Measurements from ENCODE around the gene ADARB2.

Gene ADARB2

DNA sequence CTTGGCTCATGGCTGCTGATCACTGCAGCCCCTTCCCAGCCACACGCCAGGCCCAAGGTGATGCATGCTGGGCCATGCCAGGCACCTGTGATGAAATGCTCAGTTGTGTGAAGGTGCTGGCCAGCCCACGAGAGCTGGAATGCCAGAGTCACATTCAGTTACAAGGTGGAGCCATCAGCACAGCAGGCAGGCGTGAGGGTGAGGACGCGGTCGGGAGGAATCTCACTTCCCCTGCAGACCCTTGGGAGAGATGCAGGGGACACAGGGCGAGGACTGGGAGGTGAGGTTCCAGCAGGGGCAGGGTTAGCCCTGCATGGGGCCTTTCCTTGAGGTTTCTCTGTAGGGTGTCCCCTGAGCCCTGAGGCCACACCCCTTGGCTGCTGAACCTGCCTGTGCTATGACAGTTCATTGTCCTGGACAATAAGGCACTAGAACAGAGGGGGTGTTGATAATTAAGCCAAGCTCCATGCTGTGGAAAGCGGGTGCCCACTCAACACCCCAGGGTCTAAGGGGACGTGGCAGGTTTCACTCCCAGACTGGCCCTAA is 82.4 kb downstream of the ADARB2 start:
- in situ Hi-C loops (cut with MboI; ENCODE audit: low sequenced_read_pairs, unreplicated experiment), result no loop called here
- no peak for DNase-seq (ENCODE audit: low spot score)
- TF ChIP-seq, protein P1, sequence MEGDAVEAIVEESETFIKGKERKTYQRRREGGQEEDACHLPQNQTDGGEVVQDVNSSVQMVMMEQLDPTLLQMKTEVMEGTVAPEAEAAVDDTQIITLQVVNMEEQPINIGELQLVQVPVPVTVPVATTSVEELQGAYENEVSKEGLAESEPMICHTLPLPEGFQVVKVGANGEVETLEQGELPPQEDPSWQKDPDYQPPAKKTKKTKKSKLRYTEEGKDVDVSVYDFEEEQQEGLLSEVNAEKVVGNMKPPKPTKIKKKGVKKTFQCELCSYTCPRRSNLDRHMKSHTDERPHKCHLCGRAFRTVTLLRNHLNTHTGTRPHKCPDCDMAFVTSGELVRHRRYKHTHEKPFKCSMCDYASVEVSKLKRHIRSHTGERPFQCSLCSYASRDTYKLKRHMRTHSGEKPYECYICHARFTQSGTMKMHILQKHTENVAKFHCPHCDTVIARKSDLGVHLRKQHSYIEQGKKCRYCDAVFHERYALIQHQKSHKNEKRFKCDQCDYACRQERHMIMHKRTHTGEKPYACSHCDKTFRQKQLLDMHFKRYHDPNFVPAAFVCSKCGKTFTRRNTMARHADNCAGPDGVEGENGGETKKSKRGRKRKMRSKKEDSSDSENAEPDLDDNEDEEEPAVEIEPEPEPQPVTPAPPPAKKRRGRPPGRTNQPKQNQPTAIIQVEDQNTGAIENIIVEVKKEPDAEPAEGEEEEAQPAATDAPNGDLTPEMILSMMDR (IDR thresholded peaks at IDR 0.05; ENCODE audit: borderline replicate concordance, control extremely low read depth, extremely low read depth, insufficient read depth, missing control alignments), result no peak

DNA sequence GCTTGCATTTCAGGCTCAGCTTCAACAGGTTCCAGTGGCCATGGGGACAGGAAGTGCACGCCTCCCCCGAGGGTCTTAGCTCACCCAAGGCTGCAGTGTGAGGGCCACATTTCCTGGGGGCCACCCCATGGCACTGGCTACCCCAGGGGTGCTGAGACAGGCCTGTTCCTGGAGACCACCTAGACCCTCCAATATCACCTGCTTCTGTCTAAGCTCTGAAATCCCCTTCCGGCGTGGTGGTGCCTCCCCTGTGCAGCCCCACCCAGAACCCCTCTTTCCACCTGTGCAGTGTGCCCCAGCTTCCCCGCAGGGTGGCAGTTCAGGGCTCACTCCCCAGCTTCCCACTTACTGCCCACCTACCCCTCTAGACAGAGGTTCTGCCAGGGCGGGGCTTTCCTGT is 83.1 kb downstream of the ADARB2 start:
- TF ChIP-seq, protein P1 (IDR thresholded peaks at IDR 0.05; ENCODE audit: borderline replicate concordance, control extremely low read depth, extremely low read depth, insufficient read depth, missing control alignments), result no peak
- no peak for DNase-seq (ENCODE audit: low spot score)
- in situ Hi-C loops (cut with MboI; ENCODE audit: low sequenced_read_pairs, unreplicated experiment), result no loop called here

DNA sequence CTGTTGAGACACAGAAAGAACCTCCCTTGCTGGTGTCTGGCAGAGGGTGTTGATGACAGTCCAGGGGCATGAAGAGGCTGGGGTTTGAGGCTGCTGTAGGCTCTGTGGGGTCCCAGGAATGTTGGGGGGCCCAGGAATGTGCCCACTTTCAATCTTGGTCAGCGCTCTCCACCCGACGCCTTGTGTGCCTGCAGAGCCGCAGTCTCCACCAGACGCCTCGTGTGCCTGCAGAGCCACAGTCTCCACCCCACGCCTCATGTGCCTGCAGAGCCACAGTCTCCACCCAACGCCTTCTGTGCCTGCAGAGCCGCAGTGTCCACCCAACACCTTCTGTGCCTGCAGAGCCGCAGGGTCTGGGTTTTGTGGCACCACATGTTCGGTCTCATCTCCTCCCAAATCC is 84.0 kb downstream of the ADARB2 start:
- DNase-seq (ENCODE audit: low spot score), result no peak
- TF ChIP-seq, protein P1 (IDR thresholded peaks at IDR 0.05; ENCODE audit: borderline replicate concordance, control extremely low read depth, extremely low read depth, insufficient read depth, missing control alignments), result no peak
- in situ Hi-C loops (cut with MboI; ENCODE audit: low sequenced_read_pairs, unreplicated experiment), result no loop called here

DNA sequence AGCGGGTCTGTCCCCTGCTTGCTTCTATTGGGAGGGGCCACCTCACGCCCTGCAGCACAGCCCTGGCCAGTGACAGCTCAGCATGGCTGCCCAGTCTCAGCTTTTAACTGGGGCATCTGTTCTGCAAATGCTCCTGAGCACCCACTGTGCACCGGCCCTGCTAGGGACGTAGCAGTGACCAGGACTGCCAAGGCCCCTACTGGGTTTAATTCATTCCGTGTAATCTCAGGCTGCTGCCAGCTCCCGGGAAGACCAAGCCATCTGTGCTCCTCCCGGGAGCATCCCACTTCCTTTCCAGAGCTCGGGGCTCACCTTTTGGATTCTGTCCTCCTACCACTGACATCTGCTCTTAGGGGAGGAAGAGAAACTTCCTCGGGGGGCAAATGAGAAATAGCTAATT is 85.2 kb downstream of the ADARB2 start:
- in situ Hi-C loops (cut with MboI; ENCODE audit: low sequenced_read_pairs, unreplicated experiment), result no loop called here
- DNase-seq (ENCODE audit: low spot score), result no peak
- TF ChIP-seq, protein P1 (IDR thresholded peaks at IDR 0.05; ENCODE audit: borderline replicate concordance, control extremely low read depth, extremely low read depth, insufficient read depth, missing control alignments), result no peak

DNA sequence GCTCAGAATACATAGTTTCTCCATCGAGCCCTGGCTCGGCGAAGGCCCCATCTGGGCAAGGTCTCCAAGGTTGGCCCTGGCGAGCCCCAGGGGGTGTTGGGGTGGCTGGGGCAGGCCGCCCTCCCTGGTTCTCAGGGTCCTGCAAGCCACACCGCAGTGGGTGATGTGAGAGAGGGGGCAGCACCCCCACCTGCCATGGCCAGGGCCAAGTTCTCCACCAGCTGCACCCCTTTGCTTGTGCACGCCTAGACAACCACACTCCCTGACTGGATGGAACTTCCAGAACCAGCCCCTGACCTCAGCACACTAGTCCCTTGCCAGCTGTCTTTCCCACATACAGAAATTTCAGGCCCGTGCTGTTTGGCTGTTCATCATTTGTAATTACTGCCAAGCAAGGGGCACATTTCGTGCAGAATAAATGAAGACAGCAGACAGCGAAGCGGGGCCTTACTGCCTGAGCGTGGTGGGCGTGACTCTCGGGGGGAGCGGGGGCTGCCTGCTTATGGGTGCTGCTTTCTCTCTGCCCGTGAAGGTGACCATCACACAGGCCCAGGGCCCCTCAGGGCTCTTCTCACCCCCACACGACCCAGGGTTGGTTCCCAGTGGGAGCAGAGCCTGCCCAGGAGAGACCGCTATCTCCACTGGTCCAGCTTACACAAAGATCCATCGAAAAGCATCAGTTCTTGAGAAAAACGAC is 85.9 kb downstream of the ADARB2 start:
- in situ Hi-C loops (cut with MboI; ENCODE audit: low sequenced_read_pairs, unreplicated experiment), result no loop called here
- DNase-seq (ENCODE audit: low spot score), result no peak
- TF ChIP-seq, protein P1 (IDR thresholded peaks at IDR 0.05; ENCODE audit: borderline replicate concordance, control extremely low read depth, extremely low read depth, insufficient read depth, missing control alignments), result no peak

DNA sequence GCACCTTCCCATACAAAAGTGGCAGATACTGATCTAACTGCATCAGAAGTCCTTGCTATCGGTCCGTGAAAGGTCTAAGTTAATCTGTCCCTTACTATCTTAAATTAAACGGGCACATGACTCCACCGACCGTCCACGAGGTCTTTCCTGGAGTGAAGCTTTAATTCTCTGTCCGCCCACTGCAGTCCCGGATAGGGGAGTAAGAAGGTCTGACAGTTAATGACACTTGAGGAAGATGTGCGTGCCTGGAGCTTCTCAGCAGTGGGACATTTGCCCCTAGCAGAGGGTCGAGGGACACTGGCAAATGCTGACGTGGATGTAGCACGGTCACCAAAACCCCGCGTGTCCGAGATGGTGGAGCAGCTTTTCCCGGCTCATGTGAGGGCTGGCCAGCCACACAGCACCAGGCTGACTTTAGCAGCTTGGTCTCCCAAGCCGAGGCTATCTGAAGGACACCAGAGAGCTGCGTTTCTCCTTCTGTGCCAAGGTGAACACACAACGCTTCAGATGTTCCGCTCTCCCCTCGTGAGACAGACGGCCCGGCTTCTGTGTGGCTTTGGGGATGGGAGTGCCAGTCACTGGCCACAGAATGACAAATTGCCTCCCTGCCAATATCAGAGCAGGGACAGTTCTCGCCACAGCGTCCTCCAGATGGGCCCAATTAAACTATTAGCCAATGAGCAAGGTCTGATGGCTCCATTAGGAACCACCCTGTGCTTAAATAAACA is 86.6 kb downstream of the ADARB2 start:
- in situ Hi-C loops (cut with MboI; ENCODE audit: low sequenced_read_pairs, unreplicated experiment), result no loop called here
- DNase-seq (ENCODE audit: low spot score), result no peak
- TF ChIP-seq, protein P1 (IDR thresholded peaks at IDR 0.05; ENCODE audit: borderline replicate concordance, control extremely low read depth, extremely low read depth, insufficient read depth, missing control alignments), result no peak

All from GM13976 (cell line).